NCI-H446 treated with DMSO at 0.1 percent for 48 hours (cell line): ENCODE measurements around the gene SGPL1.
"Not testable (repeated sequence)": the region's sequence is repeated elsewhere in the genome, so short reads cannot be mapped to it uniquely, and the experiment has no call there.

ENCODE experiments used
- DNase-seq: peaks from one replicate; lab custom pipeline; 2025; lab: John Stamatoyannopoulos, UW

The SGPL1 gene

DNA sequence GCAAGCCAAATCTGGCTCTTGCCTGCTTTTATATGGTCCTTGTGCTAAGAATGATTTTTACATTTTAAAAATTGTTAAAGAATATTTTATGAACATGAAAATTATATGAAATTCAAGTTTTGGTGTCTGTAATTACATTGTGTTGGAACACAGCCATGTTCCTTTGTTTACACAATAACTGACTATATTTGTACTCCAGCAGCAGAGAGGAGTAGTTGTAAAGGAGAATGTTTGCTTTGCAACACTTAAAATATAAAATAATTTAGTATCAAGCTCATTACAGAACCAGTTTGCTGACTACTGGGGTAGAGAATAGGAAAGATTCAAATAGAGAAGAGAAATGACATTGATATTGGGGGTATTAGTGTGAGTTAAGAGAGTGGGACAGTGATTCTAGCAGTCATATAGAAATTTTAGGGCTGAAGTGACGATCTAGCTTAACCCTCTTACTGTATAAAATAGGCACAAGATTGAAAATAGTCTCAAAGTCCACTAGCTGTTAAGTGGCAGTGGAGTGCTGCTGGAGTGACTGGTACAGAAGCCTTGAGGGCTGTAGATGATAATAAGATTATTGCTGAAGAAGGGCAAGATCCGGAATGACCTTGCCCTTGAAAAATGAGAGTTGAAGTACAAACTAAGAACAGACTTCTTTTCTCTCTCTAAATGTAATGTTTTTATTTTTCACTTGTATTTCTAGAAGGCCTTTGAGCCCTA lies 28.2 kb downstream of the SGPL1 start:
- no peak for DNase-seq

DNA sequence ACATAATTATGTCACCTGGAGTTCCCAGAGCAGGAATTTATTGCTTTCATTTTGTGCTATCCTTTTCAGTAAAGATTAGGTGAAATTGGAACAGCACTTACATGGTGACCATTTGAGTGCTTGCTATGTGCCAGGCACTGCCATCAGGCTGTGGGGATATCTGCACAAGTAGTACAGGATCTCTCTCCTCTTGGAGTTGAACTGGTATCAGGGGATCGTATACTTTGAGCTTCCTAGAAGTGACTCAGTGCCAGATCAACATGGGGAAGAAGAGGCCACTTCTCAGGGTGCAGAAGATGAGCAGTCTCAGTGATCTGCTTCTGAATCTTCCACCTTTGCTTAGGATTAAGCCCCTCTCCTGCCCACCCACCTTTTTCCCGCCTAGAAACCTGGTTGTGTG lies 29.5 kb downstream of the SGPL1 start:
- DNase-seq, result no peak

DNA sequence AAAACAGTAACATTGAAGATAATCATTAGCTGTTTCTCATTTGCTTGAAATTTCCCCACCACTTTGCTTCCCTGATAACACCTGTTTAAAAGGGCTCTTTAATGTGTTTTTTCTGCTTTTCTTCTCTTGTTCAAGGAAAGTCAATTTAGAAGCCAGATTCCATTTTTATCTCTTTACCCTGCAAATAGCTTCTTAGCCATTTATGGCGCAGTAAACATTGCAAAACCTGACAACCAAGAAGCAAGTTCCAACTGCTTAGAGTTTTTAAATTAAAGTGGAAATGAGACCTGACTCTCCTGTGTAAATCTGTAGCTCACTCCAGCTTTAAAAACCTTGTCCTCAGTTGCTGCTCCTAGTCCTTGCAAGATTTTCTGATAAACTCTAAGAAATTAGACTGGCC lies 30.1 kb downstream of the SGPL1 start:
- DNase-seq, result no peak

DNA sequence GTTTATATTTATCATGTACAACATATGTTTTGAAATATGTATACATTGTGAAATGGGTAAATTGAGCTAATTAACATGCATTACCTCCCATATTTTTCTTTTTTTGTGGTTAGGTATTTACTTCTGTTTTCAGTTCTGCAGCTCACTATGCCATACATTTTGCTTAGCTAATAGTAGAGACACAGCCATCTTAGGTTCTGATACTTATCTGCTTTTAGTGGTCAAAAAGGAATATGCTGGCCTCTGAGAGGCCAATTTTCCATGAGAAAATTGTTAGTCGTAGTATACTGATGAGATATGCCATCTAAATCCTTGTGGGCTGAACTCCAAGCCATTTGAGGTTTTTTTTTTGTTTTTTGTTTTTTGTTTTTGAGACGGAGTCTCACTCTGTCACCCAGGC lies 31.0 kb downstream of the SGPL1 start:
- DNase-seq, result no peak

DNA sequence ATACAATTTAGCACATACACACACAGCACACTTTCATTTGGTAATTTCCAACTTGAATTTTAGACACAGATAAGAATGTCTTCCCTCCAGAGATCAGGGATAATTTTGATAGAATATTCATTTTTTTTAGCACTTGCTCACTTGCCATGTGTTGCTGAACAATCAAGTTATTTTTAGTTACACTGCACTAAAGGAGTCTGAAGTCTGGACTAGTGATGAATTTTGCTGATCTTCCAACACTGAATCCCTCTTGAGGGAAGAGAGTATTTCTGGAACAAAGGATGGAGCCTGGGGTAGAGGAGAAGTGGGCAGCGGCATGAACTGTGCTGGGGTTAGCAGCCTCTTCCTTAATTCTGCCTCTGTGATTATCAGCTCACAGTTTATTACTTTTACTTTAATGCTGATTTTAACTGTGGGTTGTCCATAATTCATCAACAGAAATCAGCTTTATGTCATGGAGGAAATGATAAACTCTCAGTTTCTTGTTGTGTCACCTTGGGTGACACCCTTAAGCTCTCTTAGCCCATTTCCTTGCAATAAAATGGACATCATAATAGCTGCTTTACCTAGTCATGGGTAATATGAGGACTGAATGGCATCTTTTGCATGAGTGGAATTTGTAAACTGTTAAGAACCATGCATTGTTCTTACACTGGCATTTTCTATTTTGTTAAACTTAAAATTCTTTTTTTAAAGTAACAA lies 32.1 kb downstream of the SGPL1 start:
- DNase-seq, result no peak

DNA sequence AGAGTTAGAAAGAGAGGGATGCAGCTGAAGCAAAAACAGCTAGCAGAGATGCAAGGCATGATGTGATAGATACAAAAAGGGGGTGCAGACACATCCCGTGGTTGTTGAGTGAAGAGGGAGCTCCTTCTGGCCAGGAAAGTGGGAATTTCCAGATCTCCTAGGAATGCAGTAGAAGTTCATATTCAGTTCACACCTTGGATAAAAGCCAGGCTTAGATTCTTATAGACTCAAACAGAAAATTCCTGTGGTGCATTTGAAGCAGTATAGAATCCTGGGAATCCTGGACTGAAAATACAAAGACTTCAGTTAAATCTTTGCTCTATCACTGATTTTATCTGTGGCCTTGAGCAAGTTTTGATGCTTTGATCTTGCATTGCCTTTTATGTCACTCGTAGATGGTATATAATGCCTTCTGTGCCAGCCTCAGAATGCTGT lies 33.9 kb downstream of the SGPL1 start:
- no peak for DNase-seq

DNA sequence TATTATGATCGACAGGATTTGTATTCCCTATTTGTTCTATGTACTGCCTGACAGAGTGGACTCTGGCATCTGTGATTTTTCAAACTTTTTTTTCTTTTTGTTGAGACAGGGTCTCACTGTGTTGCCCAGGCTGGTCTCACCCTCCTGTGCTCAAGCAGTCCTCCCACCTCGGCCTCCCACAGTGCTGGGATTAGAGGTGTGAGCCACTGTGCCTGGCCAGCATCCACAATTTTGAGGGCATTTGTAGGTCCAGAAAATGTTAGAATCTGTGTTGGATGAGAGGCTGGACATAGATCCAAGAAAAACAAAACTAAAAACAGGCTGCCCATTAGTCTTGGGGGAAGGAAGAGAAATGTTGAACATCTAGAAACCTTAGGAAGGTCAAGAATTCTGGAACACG lies 34.3 kb downstream of the SGPL1 start:
- no peak for DNase-seq

DNA sequence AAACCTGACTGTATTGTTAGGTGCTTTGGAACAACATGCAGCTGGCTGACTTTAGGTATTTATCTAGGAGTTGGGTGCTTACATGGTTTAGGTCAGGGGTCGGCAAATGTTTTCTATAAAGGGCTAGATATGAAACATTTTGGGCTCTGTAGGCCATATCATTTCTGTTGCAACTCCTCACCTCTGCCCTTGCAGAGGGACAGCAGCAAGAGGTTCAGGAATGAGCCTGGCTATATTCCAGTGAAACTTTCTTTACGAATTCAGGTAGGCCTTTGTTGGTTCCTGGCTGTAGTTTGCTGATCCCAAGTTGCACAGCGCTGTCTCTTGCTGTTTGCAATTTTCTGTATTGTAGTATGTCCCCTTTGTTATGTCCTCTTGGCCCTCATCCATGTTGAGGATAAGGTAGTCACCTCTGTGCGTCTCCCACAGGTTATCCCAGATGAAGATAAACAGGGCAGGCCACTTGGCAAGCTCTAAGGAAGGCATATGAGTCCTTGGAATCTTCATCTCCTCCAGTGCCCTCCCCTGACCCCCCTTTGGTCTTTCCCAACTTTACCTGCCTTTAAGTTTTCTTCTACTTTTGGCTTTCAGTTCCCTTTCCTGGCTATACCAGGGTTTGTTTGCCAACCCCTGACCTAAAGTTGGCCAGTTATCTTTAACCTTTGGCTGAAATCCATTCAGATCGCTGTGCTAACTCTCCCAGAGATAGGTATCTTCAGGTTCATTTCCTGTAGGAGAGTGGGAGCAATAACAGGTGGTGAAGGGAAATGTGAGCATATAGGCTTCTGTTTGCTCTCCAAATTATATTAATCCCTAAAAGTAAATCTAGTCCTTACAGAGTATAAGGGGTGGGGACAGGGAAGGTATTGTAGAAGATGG lies 36.1 kb downstream of the SGPL1 start:
- DNase-seq, result no peak

DNA sequence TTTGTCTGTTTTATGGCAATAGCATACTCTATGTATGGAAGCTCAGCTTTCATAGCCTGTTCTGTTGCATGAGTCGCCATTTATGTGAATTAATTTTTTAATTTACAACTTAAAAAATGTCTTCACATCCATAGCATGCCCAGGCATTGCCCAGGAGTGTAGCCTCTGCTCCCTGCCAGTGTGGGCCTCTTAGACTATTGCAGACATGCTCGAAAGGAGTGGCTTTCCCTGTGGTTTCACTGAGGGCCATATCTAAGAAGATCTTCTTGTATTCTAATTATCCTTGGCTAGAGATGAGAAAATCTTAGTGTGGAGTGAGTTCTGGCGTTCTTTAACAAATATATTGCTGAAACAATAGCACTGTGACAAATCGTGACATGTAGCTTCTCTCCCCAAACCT lies 37.3 kb downstream of the SGPL1 start:
- DNase-seq, result no peak

DNA sequence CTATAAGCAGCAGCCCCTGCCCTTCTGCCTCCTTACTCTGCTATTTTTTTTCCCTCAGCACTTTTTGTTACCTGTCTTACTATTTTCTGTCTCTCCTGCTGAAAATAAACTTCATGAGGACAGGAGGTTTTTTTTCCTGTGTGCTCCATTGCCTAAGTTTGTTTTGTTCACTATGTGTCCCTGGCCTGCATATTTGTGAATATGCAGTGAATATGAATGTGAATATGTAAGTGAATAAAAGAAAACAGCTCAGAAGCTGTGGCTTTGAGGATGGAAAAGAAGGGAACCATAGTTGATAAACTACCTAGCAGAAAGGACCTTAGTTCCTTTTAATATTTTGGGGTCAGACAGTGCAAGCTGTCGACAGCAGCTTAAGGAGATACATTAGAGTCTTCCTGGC lies 37.7 kb downstream of the SGPL1 start:
- no peak for DNase-seq

DNA sequence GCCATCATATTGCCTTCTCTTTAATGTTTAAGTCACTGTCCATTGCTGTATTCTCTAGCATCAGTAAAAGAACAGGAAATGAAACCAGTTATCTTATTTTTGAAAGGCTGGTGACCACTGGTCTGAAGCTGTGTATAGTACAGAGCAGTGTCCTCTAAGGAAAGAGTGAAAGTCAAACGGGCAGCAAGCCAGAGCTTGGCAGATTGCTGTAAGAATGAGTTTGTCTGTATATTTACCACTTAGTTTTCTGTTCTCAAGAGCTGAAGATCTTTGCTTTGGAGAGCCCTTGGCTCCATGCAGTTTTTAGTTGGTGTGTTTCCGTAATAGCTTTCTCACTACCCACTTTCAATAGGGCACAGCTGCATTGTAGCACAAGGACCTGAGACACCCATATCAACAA lies 40.7 kb downstream of the SGPL1 start:
- no peak for DNase-seq

DNA sequence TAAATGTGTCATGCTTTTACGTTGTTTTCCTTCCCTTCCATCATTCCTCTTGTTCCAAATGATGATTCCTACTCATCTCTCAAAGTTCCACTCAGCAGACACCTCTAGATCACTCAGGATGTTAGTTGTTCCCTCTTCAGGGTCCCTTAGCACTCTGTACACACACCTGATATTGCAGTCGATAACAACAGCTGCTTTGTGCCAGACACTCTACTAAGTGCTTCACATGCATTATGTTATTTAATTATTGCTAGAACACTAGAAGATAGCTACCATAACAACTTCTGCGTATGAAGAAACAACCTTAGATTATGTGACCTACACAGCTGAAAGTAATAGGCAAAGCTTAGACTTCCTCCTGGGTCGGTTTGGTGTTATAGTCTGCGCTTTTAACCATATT lies 43.0 kb downstream of the SGPL1 start:
- DNase-seq, result no peak

DNA sequence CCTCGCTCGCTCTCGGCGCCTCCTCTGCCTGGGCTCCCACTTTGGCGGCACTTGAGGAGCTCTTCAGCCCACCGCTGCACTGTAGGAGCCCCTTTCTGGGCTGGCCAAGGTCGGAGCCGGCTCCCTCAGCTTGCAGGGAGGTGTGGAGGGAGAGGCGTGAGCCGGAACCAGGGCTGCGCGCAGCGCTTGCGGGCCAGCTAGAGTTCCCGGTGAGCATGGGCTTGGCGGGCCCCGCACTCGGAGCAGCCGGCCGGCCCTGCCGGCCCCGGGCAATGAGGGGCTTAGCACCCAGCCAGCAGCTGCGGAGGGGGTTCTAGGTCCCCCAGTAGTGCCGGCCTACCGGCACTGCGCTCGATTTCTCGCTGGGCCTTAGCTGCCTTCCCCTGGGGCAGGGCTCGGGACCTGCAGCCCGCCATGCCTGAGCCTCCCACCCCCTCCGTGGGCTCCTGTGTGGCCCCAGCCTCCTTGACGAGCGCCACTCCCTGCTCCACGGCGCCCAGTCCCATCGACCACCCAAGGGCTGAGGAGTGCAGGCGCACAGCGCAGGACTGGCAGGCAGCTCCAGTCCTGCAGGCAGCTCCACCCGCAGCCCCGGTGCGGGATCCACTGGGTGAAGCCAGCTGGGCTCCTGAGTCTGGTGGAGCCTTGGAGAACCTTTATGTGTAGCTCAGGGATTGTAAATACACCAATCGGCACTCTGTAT lies 45.9 kb downstream of the SGPL1 start:
- not testable (repeated sequence) for DNase-seq

DNA sequence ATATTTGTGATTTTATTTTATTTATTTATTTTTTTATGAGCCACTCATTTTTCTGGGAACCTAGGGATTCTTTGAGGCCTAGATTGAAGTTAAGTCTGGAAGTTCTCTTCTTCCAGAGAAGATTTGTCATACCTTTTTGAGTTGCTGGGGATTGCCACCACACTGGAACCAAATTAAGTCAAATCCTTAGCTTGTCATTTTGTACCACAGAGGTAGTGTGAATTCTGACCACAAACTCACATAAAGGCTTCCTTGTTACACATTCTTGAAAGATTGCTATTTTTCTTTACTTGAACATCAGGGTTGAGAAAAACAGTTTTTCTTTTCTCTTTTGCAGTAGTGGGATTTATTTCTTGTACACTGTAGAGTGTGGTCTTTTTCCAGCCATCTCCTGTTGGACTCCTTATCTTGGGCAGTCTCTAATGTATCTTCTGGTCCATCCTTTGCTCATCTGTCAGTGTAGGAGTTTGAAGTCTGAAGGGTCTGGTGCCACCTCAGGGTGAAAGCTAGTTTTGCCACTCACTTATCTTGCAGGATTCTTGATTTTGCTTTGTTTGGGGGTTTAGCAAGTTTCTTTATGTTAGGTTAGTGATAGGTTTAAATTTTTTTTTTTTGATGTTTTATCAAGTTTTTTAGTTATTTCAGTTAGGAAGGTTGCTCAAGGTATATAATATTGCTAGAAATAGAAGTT lies 47.9 kb downstream of the SGPL1 start:
- no peak for DNase-seq

DNA sequence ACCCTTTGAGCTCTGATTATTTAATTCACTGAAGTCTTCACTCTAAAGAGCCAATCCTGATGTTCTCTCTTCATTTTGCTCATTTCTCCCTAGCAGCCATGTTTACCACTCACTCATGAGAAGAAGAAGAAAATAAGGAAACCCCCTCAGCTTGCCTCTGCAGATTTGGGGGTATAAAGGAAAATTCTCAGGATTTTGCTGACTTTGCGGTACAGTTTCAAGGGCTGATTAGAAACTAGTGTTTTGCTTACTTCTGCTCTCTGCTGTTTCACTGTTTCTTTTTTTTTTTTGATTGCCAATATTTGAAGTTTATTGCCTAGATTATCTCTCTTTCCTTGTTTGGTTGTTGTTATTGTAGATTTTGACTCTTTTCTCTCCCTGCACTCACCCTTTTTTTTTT lies 49.2 kb downstream of the SGPL1 start:
- DNase-seq, result no peak

DNA sequence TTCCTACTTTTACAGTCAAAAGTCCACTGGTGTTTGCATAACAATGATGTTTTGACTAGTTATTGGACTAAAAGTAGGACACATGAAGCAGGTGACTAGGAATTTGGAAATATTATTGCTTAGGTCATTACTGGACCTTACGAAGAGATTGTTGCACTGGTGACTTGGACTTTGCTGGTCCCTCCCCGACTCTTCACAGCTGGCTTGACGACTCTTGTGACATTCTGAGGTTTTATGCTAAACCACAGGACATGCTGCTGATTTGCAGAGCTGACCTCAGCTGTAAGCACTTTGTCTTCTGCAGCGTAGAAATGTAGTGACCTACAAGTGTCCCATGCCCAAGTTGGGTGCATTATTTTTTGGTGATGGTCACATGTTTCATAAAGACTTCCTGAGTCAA lies 50.7 kb downstream of the SGPL1 start:
- no peak for DNase-seq

DNA sequence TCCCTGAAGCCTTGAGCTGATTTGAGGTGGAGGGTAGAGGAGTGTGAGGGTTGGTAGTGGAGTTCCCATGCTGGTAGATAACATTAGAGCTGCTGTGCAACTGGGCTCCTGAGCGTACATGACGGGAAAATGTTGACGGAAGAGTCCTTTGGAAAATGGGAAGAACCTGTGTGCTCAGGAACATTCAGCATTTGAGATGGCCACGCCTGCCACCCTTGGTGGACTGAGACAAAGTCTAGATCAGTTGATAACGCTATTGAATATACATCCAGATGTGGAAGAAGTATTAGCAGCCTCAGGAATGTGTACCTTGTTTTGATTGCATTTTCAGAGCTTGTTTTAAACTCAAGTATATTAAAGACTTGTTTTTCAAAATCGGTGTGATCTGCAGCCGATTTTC lies 56.5 kb downstream of the SGPL1 start:
- DNase-seq, result no peak

DNA sequence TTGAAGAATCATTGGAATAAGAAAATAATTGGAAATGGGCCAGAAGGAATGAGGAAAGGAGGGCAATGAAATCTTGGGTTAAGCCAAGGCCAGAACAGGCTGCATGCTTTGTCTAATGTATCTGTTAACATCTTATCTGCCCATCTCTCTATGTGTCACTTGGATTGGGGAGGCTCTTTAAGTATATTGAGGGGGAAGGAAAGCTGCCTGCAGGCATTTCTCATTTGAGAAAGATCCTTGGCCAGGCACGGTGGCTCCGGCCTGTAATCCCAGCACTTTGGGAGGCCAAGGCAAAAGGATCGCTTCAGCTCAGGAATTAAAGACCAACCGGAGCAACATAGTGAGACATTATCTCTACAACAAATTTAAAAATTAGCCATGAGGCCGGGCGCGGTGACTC lies 58.3 kb downstream of the SGPL1 start:
- DNase-seq, result no peak

DNA sequence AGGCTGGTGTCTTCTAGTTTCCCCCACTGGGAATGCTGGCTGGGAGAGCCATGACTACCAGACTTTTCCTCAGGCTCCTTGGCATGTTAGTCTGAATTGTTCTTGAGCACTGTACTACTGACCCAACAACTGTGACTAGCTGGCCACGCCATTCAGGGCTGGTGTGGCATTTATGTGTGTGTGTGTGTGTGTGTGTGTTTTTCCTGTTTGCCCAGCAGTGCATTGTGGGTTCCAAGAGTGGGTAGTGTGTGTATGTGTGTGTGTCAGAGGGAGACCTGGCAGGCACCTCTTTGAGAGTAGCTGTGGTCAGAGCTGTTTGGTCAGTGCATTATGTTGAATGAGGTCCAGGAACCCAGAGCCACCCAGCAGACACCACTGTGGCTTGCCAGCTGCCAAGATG lies 63.5 kb downstream of the SGPL1 start:
- DNase-seq, result no peak

DNA sequence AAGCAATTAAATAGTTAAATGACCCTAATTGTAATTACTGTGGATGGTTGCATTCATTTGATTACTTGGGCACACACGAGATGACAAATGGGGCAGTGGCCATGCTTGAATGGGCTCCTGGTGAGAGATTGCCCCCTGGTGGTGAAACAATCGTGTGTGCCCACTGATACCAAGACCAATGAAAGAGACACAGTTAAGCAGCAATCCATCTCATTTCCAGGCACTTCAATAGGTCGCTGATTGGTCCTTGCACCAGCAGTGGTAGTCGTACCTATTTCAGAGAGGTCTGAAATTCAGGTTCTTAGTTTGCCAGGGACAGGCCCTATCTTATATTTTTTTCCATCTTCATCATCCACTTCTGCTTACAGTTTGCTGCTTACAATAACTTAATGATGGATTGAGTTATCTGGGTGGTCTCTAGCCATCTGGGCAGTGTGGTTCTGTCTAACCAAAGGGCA lies 64.4 kb downstream of the SGPL1 start:
- peak; percentile 33 for DNase-seq

DNA sequence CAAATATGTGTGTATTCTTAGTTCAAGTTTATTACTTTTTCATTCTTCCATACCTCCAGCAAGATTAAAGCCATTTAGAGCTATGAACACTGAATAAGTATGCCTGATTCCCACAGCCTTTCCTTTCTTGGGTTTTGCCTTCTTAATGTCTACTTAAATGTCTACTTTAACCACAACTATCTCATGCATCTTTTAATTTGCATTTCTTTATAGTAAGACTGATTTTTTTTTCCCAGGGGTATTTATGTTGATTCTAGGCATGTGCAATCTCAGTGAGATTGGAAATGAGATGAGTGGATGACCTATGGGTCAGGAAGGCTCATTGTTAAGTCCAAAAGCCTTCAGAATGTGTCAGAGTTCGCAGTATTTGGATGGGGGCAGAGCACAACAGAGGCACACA lies 69.0 kb downstream of the SGPL1 start:
- DNase-seq, result no peak

DNA sequence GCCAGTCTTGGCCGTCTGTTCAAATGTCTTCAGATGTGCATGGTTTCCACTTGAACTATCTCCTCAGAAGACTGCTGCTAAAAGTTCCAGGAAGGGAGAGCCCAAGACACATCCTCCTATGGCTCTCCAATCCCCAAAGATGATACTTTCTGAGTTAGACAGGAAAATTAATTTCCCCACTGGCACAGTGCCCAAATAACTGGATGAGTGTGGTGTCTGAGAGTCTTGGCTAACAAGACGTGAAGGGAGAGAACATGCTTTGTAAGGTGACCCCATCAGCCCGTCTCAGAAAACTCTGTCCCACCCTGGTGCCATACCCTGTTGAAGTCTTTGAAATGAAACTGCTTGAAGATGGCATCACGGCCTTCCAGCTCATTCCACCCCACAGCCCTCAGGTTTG lies 69.7 kb downstream of the SGPL1 start:
- no peak for DNase-seq
